Epithelial cell of esophagus (primary cell): ENCODE data around the gene PRKAR2B.

Source experiments
- DNase-seq: peaks from one replicate; pipeline ENCODE4 v3.0.0; 2010; ENCODE audit warnings: low read depth
- H3K4me3 ChIP-seq: 2 replicates; pipeline ENCODE4 v1.5.1; 2011; ENCODE audit warnings: mild to moderate bottlenecking, low read length, control low read depth
- CTCF ChIP-seq: IDR thresholded peaks from 2 replicates; pipeline ENCODE4 v1.5.1; 2011; ENCODE audit warnings: low read depth, mild to moderate bottlenecking, low read length, control low read depth, inconsistent platforms; ENCODE audit not compliant: insufficient read depth; ENCODE audit errors: missing control alignments

The PRKAR2B gene

GRCh38 chr7:107032720-107033438 lies 11.6 kb upstream of the PRKAR2B start:
- no peak for DNase-seq
- no peak overlapping the region for H3K4me3 ChIP-seq
- TF ChIP-seq CTCF, result no peak

GRCh38 chr7:107034553-107034952 lies 10.0 kb upstream of the PRKAR2B start:
- no peak for DNase-seq
- no peak for TF ChIP-seq CTCF
- no peak overlapping the region for H3K4me3 ChIP-seq

GRCh38 chr7:107035446-107035845 lies 9.1 kb upstream of the PRKAR2B start:
- no peak overlapping the region for H3K4me3 ChIP-seq
- TF ChIP-seq CTCF, result no peak
- peak; percentile 62 for DNase-seq

GRCh38 chr7:107036535-107036934 lies 8.0 kb upstream of the PRKAR2B start:
- TF ChIP-seq CTCF, result no peak
- DNase-seq, result no peak

GRCh38 chr7:107037717-107038603 lies 6.5 kb upstream of the PRKAR2B start:
- no peak overlapping the region for H3K4me3 ChIP-seq
- no peak for DNase-seq
- no peak for TF ChIP-seq CTCF

More at GRCh38 chr7:107036535-107036934, 8.0 kb upstream of the PRKAR2B start:
- H3K4me3 ChIP-seq, result no peak overlapping the region

- no peak overlapping the region for H3K4me3 ChIP-seq
- no peak for TF ChIP-seq CTCF
- no peak for DNase-seq
Measured at GRCh38 chr7:107039199-107039900, 5.2 kb upstream of the PRKAR2B start.
